H1 (cell line): ENCODE results near the gene PCDHB12. TPM values are rescaled to one million over a fixed set of nuclear protein-coding genes. Genes with fewer than 3 reads are reported as not detected.

Source experiments
- CTCF ChIA-PET: fragments of 300-600 bp; sonication (Branson Sonifier 250); formaldehyde crosslinking; loops from one replicate; lab custom pipeline; 2021; ENCODE audit not compliant: partially characterized antibody; lab: Charles Lee
- POLR2A ChIA-PET: fragments of 300-600 bp; sonication (Branson Sonifier 250); formaldehyde crosslinking; loops from one replicate; lab custom pipeline; 2021; ENCODE audit warnings: inconsistent platforms; ENCODE audit not compliant: partially characterized antibody; lab: Charles Lee
- DNase-seq, 2 experiments: peaks; one replicate each; pipeline versions ENCODE4 v3.0.0 to v3.0.0-alpha.2; 2010 to 2022; ENCODE audit warnings: low spot score in 2 of 2, low read depth in 1 of 2, mixed read lengths in 1 of 2
- FAIRE-seq: peaks from 2 replicates; lab custom pipeline; 2011; peaks lifted over from hg19 to GRCh38; lab: Jason Lieb, UNC
- H2AFZ ChIP-seq: 2 replicates; pipeline ENCODE4 v1.8.1; 2012; ENCODE audit warnings: low read length, inconsistent platforms
- H2AK5ac ChIP-seq: 2 replicates; pipeline ENCODE4 v1.6.1; 2013; ENCODE audit warnings: low read depth, low read length
- H2BK120ac ChIP-seq: replicated peaks from 2 replicates; pipeline ENCODE3; 2013; ENCODE audit warnings: low read depth, low read length, inconsistent platforms
- H2BK12ac ChIP-seq: 2 replicates; pipeline ENCODE4 v1.6.1; 2013; ENCODE audit warnings: low read depth, low read length
- H2BK15ac ChIP-seq: 2 replicates; pipeline ENCODE4 v1.6.1; 2013; ENCODE audit warnings: low read length
- H2BK20ac ChIP-seq: 2 replicates; pipeline ENCODE4 v1.6.1; 2013; ENCODE audit warnings: low read length
- H2BK5ac ChIP-seq: 2 replicates; pipeline ENCODE4 v1.6.1; 2013; ENCODE audit warnings: low read depth, low read length
- H3K14ac ChIP-seq: 2 replicates; pipeline ENCODE4 v1.6.1; 2013; ENCODE audit warnings: inconsistent platforms; ENCODE audit not compliant: insufficient read length
- H3K18ac ChIP-seq: 2 replicates; pipeline ENCODE4 v1.6.1; 2013; ENCODE audit warnings: low read length; ENCODE audit errors: extremely low read depth
- H3K23ac ChIP-seq: 2 replicates; pipeline ENCODE4 v1.6.1; 2013; ENCODE audit warnings: inconsistent platforms; ENCODE audit not compliant: insufficient read length
- H3K23me2 ChIP-seq: 2 replicates; pipeline ENCODE4 v1.6.1; 2013; ENCODE audit warnings: low read depth, low read length
- H3K27ac ChIP-seq: 2 replicates; pipeline ENCODE4 v1.6.1; 2011; ENCODE audit warnings: low read depth, low read length, inconsistent platforms
- H3K27me3 ChIP-seq, 4 experiments: replicated peaks in 1 of 4; 1 replicate in 1 of 4; 2 replicates in 3 of 4; pipeline versions ENCODE4 v1.6.1 to v1.8.1; 2011 to 2013; ENCODE audit warnings: low read length in 3 of 4, mild to moderate bottlenecking in 3 of 4, inconsistent platforms in 2 of 4, mixed read lengths in 2 of 4, moderate library complexity in 1 of 4; ENCODE audit not compliant: control insufficient read depth in 3 of 4, insufficient read depth in 3 of 4; ENCODE audit errors: extremely low read depth in 1 of 4
- H3K36me3 ChIP-seq, 4 experiments: 2 replicates each; pipeline versions ENCODE4 v1.6.1 to v1.8.1; 2011 to 2013; ENCODE audit warnings: mild to moderate bottlenecking in 4 of 4, low read length in 3 of 4, moderate library complexity in 2 of 4, control low read depth in 1 of 4, inconsistent platforms in 1 of 4; ENCODE audit not compliant: insufficient read depth in 4 of 4, control insufficient read depth in 2 of 4
- H3K4ac ChIP-seq: replicated peaks from 2 replicates; pipeline ENCODE3; 2013; ENCODE audit warnings: low read length, low read depth, mixed read lengths, inconsistent platforms; ENCODE audit not compliant: insufficient read length
- H3K4me1 ChIP-seq, 4 experiments: replicated peaks in 1 of 4; 1 replicate in 1 of 4; 2 replicates in 3 of 4; pipeline versions ENCODE4 v1.6.1 to v1.8.1; 2011 to 2013; ENCODE audit warnings: low read length in 3 of 4, inconsistent platforms in 2 of 4, mixed read lengths in 1 of 4; ENCODE audit not compliant: insufficient read depth in 4 of 4, control insufficient read depth in 3 of 4
- H3K4me2 ChIP-seq, 2 experiments: 2 replicates each; pipeline versions ENCODE4 v1.6.1 to v1.8.1; 2011 to 2013; ENCODE audit warnings: low read depth in 2 of 2, low read length in 2 of 2, control low read depth in 1 of 2, inconsistent platforms in 1 of 2, mild to moderate bottlenecking in 1 of 2; ENCODE audit not compliant: insufficient read depth in 1 of 2
- H3K4me3 ChIP-seq, 4 experiments: fragments of 200-600, 300-600 bp in 1 of 4; sonication (generic), shearing (Covaris generic), sonication (Bioruptor Twin) in 1 of 4; 2 replicates each; pipeline versions ENCODE4 v1.5.1 to v1.8.1; 2011 to 2016; ENCODE audit warnings: low read length in 4 of 4, low read depth in 3 of 4, control low read depth in 2 of 4, inconsistent platforms in 2 of 4, mild to moderate bottlenecking in 2 of 4, mixed read lengths in 1 of 4, moderate library complexity in 1 of 4; ENCODE audit not compliant: insufficient read depth in 2 of 4; ENCODE audit errors: extremely low read depth in 1 of 4
- H3K56ac ChIP-seq: replicated peaks from 2 replicates; pipeline ENCODE3; 2013; ENCODE audit warnings: low read depth, mild to moderate bottlenecking, mixed read lengths, low read length, inconsistent platforms; ENCODE audit not compliant: insufficient read length
- H3K79me1 ChIP-seq: 2 replicates; pipeline ENCODE4 v1.6.1; 2013; ENCODE audit warnings: low read depth, low read length, control low read depth
- H3K79me2 ChIP-seq, 2 experiments: 2 replicates each; pipeline versions ENCODE4 v1.6.1 to v1.8.1; 2012 to 2013; ENCODE audit warnings: low read length in 2 of 2, mild to moderate bottlenecking in 2 of 2, inconsistent platforms in 1 of 2; ENCODE audit not compliant: insufficient read depth in 2 of 2, control insufficient read depth in 1 of 2
- H3K9ac ChIP-seq, 4 experiments: replicated peaks in 1 of 4; 1 replicate in 1 of 4; 2 replicates in 3 of 4; pipeline versions ENCODE4 v1.6.1 to v1.8.1; 2011 to 2013; ENCODE audit warnings: low read depth in 3 of 4, low read length in 3 of 4, control low read depth in 2 of 4, mild to moderate bottlenecking in 2 of 4, moderate library complexity in 2 of 4, inconsistent platforms in 1 of 4; ENCODE audit errors: extremely low read depth in 1 of 4
- H3K9me3 ChIP-seq, 2 experiments: 2 replicates each; pipeline versions ENCODE4 v1.6.1 to v1.8.1; 2012 to 2013; ENCODE audit warnings: mild to moderate bottlenecking in 2 of 2, moderate library complexity in 2 of 2, control low read depth in 1 of 2, inconsistent platforms in 1 of 2, low read depth in 1 of 2, low read length in 1 of 2, mixed read lengths in 1 of 2; ENCODE audit not compliant: insufficient read depth in 2 of 2
- H4K20me1 ChIP-seq, 2 experiments: replicated peaks in 1 of 2; 2 replicates each; pipeline versions ENCODE3 to v1.8.1; 2011 to 2013; ENCODE audit warnings: inconsistent platforms in 2 of 2, low read length in 2 of 2, mild to moderate bottlenecking in 1 of 2; ENCODE audit not compliant: insufficient read depth in 2 of 2, control insufficient read depth in 1 of 2
- H4K5ac ChIP-seq: 2 replicates; pipeline ENCODE4 v1.6.1; 2013; ENCODE audit warnings: low read length, low read depth, mixed read lengths, inconsistent platforms; ENCODE audit not compliant: insufficient read length
- H4K8ac ChIP-seq: 2 replicates; pipeline ENCODE4 v1.8.0; 2013; ENCODE audit warnings: mild to moderate bottlenecking, moderate library complexity, low read length, inconsistent platforms; ENCODE audit not compliant: insufficient read depth; ENCODE audit errors: extremely low read depth
- H4K91ac ChIP-seq: replicated peaks from 2 replicates; pipeline ENCODE3; 2013; ENCODE audit warnings: low read length, mixed read lengths, inconsistent platforms; ENCODE audit not compliant: insufficient read length
- CEBPB ChIP-seq: IDR thresholded peaks from 2 replicates; pipeline ENCODE4 v1.6.1; 2012; ENCODE audit warnings: low read depth, low read length
- EGR1 ChIP-seq: IDR thresholded peaks from 2 replicates; pipeline ENCODE4 v1.6.1; 2011; ENCODE audit warnings: low read depth, low read length, borderline replicate concordance
- RFX5 ChIP-seq: IDR thresholded peaks from 2 replicates; pipeline ENCODE4 v1.6.1; 2011; ENCODE audit warnings: low read depth, low read length, improper control_type of control experiment, borderline replicate concordance
- SIN3A ChIP-seq, 2 experiments: IDR thresholded peaks in 1 of 2; conservative IDR thresholded peaks in 1 of 2; 2 replicates each; pipeline ENCODE4 v1.6.1; 2011 to 2012; ENCODE audit warnings: low read length in 2 of 2, improper control_type of control experiment in 1 of 2, low read depth in 1 of 2, mild to moderate bottlenecking in 1 of 2
- SIX5 ChIP-seq: IDR thresholded peaks from 2 replicates; pipeline ENCODE4 v1.6.1; 2011; ENCODE audit warnings: mild to moderate bottlenecking, low read depth, low read length
- SRF ChIP-seq: IDR thresholded peaks from 2 replicates; pipeline ENCODE4 v1.6.1; 2011; ENCODE audit warnings: mild to moderate bottlenecking, low read depth, low read length, moderate library complexity
- TAF1 ChIP-seq: IDR thresholded peaks from 2 replicates; pipeline ENCODE4 v1.6.1; 2011; ENCODE audit warnings: mild to moderate bottlenecking, low read depth, low read length
- TAF7 ChIP-seq: optimal IDR thresholded peaks from 2 replicates; pipeline ENCODE3; 2011; ENCODE audit warnings: low read depth, mild to moderate bottlenecking, inconsistent platforms, low read length, moderate library complexity, borderline replicate concordance
- polyA plus RNA-seq, 7 experiments: library from polyadenylated mRNA; depleted of rRNA in 3 of 7; stranded (reverse) in 5 of 7; unstranded in 2 of 7; fragments of >200 nt in 5 of 7; fragments of 200-250 nt in 2 of 7; gene quantifications; 1 replicate in 5 of 7; 2 replicates in 1 of 7; 4 replicates in 1 of 7; pipeline versions ENCODE4 v1.2.1 to v1.2.3, GENCODE V29; 2011 to 2013; ENCODE audit warnings: missing spikeins in 2 of 7, mixed read lengths in 2 of 7
- total RNA-seq: library from RNA; stranded (reverse); fragmentation: NEBNext Ultra II Directional; extraction: Animal tissue kit (Norgen Biotek cat#: 25700); gene quantifications from 2 replicates; pipeline ENCODE4 v1.2.1, GENCODE V29; 2021

Gene PCDHB12
- total and polyA plus RNA-seq, 2 of the 8 experiments (the other 6 are each of a cell fraction or from before 2014, with no cell fraction given): 1.1 to 2.0 TPM

DNA sequence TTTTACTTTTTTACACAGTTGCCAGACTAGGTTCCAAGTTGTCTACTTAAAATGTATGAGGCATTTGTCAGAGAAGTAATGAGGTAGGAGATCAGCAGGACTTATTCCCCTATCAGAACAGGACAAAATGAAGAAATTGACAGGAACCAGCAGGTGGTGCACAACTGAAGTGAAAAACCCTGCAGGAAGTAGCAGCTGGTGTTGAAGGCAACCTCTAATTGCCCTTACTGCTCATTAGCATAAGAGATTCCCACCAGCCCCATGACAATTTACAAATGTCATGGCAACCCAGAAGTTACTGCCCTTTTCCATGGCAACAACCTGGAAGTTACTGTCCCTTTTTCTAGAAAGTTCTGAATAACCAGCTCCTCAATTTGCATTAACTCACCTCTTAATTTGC, 42.1 kb downstream of the PCDHB12 start:
- H2BK120ac ChIP-seq: no peak overlapping the region
- no peak for FAIRE-seq
- CTCF ChIA-PET: interaction anchor here (0.6 to 2.8 kb wide), 12 partner anchors 16 to 261 kb away, joined by 3 to 13 read pairs (median 4); partner anchors contain the start of genes PCDHB10, PCDHB16, PCDHGA1 and PCDHGA10
- H2BK5ac ChIP-seq: no peak overlapping the region
- H3K79me1 ChIP-seq: no peaks in the 10 kb centered on the region
- no peak overlapping the region for H3K18ac ChIP-seq
- no peak overlapping the region for H4K8ac ChIP-seq
- H3K23ac ChIP-seq: no peak overlapping the region
- H2AK5ac ChIP-seq: no peak overlapping the region
- no peak overlapping the region for H2BK20ac ChIP-seq
- peaks cover 31 to 80% of the 10 kb centered on the region in 2 experiments for H3K9me3 ChIP-seq
- H2BK15ac ChIP-seq: no peak overlapping the region
- H2BK12ac ChIP-seq: no peak overlapping the region
- no peak overlapping the region for H3K4me2 ChIP-seq
- no peak overlapping the region for H3K56ac ChIP-seq
- H4K91ac ChIP-seq: no peak overlapping the region
- no peak overlapping the region for H3K4ac ChIP-seq
- no peak for DNase-seq
- TF ChIP-seq SIX5: no peak
- TF ChIP-seq RFX5: no peak
- TF ChIP-seq TAF1: no peak
- no peak for TF ChIP-seq SIN3A (conservative IDR thresholded peaks at IDR 0.05 in 1 of 2, IDR thresholded peaks at IDR 0.05 in 1 of 2; ENCODE audit: low read depth in 1 of 2, low read length in 2 of 2)
- TF ChIP-seq CEBPB: no peak
- TF ChIP-seq TAF7: no peak
- TF ChIP-seq EGR1: no peak
- TF ChIP-seq SRF: no peak
- no peak overlapping the region for H3K4me3 ChIP-seq
- H3K27ac ChIP-seq: no peak overlapping the region
- no peaks in the 10 kb centered on the region for H3K79me2 ChIP-seq
- H2AFZ ChIP-seq: no peak overlapping the region
- peaks cover 0 to 2% (median 0%) of the 10 kb centered on the region in 4 experiments; a peak in 1 of 7 replicates for H3K27me3 ChIP-seq
- no peaks in the 10 kb centered on the region for H3K23me2 ChIP-seq
- no peaks in the 10 kb centered on the region for H4K20me1 ChIP-seq
- peaks cover 0 to 27% (median 4%) of the 10 kb centered on the region in 4 experiments; a peak in 3 of 8 replicates for H3K36me3 ChIP-seq
- POLR2A ChIA-PET: interaction anchor here (0.7 to 1.4 kb wide), 2 partner anchors 70 to 100 kb away, joined by 3 to 8 read pairs; partner anchors contain the start of genes PCDHGB1 and TAF7
- peaks cover 0 to 3% (median 0%) of the 10 kb centered on the region in 4 experiments; a peak in 1 of 7 replicates for H3K4me1 ChIP-seq
- H4K5ac ChIP-seq: no peak overlapping the region
- H3K14ac ChIP-seq: no peak overlapping the region
- no peak overlapping the region for H3K9ac ChIP-seq
